HG03060 (cell line): ENCODE results near the gene LIX1.
"Not testable (repeated sequence)": the region's sequence is repeated elsewhere in the genome, so short reads cannot be mapped to it uniquely, and the experiment has no call there.

Experiments used
- ATAC-seq: cut with Tn5 transposase; IDR thresholded peaks from one replicate; pipeline ENCODE4 v1.9.1; 2021; ENCODE audit warnings: low read depth, moderate number of reproducible peaks; ENCODE audit not compliant: unreplicated experiment

Gene LIX1

GRCh38 chr5:97143704-97144103 lies 1.3 kb upstream of the LIX1 start:
- no peak for ATAC-seq

- ATAC-seq, result no peak
Observed at GRCh38 chr5:97141539-97141938, 872 bp downstream of the LIX1 start.

- no peak for ATAC-seq
Observed at GRCh38 chr5:97141031-97141430, 1.4 kb downstream of the LIX1 start.

- ATAC-seq, result not testable (repeated sequence)
Observed at GRCh38 chr5:97140250-97140649, 2.2 kb downstream of the LIX1 start.

GRCh38 chr5:97136475-97136874 lies 5.9 kb downstream of the LIX1 start:
- ATAC-seq, result no peak

GRCh38 chr5:97135868-97136267 lies 6.5 kb downstream of the LIX1 start:
- no peak for ATAC-seq

- no peak for ATAC-seq
Observed at GRCh38 chr5:97134634-97135033, 7.8 kb downstream of the LIX1 start.

GRCh38 chr5:97133101-97133500 lies 9.3 kb downstream of the LIX1 start:
- ATAC-seq, result no peak

- no peak for ATAC-seq
Observed at GRCh38 chr5:97131921-97132320, 10.5 kb downstream of the LIX1 start.

- ATAC-seq, result no peak
Observed at GRCh38 chr5:97131139-97131710, 11.2 kb downstream of the LIX1 start.

- no peak for ATAC-seq
Observed at GRCh38 chr5:97127727-97128126, 14.7 kb downstream of the LIX1 start.

GRCh38 chr5:97125125-97125683 lies 17.2 kb downstream of the LIX1 start:
- ATAC-seq, result no peak

- no peak for ATAC-seq
Observed at GRCh38 chr5:97124335-97124734, 18.1 kb downstream of the LIX1 start.

GRCh38 chr5:97121848-97122247 lies 20.6 kb downstream of the LIX1 start:
- no peak for ATAC-seq

GRCh38 chr5:97120195-97120594 lies 22.2 kb downstream of the LIX1 start:
- no peak for ATAC-seq

- ATAC-seq, result no peak
Observed at GRCh38 chr5:97119007-97119390, 23.4 kb downstream of the LIX1 start.

- ATAC-seq, result no peak
Observed at GRCh38 chr5:97118261-97119006, 24.0 kb downstream of the LIX1 start.

GRCh38 chr5:97115932-97116331 lies 26.5 kb downstream of the LIX1 start:
- ATAC-seq, result no peak

GRCh38 chr5:97112230-97112629 lies 30.2 kb downstream of the LIX1 start:
- no peak for ATAC-seq

GRCh38 chr5:97111616-97112015 lies 30.8 kb downstream of the LIX1 start:
- no peak for ATAC-seq

- no peak for ATAC-seq
Observed at GRCh38 chr5:97111004-97111403, 31.4 kb downstream of the LIX1 start.

GRCh38 chr5:97107318-97107717 lies 35.1 kb downstream of the LIX1 start:
- ATAC-seq, result no peak
